GM10266 (cell line): ENCODE data around the gene AMOT.

ENCODE experiments used
- DNase-seq: peaks from one replicate; pipeline ENCODE4 v3.0.0; 2012; ENCODE audit errors: extremely low spot score
- CTCF ChIP-seq: IDR thresholded peaks from 2 replicates; pipeline ENCODE4 v1.5.1; 2012; ENCODE audit warnings: mild to moderate bottlenecking, low read depth; ENCODE audit not compliant: control insufficient read depth, insufficient read depth; ENCODE audit errors: missing control alignments

Gene AMOT

GRCh38 chrX:112851161-112851779, 10.6 kb upstream of the AMOT start:
- peak; percentile 62 for DNase-seq

DNA sequence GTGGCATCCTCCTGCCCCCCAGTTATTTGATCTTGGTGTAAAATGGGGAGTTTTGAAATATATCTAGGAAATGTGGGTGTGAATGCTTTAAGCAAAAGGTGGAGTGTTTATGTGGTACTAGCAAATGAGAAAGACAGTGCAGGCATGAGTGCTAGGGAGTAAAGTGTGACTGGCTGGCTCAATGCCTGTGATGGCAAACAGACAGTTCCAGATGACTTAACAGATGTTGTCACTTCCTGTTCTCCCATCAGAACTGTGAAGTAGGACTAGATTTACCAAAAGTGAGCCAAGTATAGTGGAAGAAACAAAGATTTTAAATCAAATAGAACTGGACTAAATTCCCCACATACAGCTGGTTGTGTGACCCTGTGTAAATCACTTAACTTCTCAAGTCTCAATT, 8.4 kb upstream of the AMOT start:
- TF ChIP-seq CTCF, result no peak
- no peak for DNase-seq

More at GRCh38 chrX:112851161-112851779, 10.6 kb upstream of the AMOT start:
- no peak for TF ChIP-seq CTCF

GRCh38 chrX:112846782-112847181, 6.2 kb upstream of the AMOT start:
- no peak for DNase-seq
- no peak for TF ChIP-seq CTCF

DNA sequence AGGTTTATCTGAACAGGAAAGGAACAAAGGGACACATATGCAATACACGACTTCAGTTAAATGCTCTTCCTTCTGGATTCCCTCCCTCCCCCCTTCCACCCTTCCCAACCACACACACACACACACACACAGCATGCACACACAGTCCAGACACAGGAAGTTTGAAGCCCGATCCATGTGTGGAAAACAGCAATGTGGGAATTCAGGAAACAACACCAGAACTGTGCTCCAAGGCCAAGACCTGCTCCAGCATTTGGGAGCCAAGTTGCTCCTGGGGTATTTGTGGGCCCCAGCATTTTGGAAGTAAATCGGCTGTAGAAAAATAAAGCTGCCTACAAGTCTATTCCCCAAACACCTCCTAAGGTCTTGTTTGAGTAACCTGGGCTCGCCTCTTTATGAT, 5.6 kb upstream of the AMOT start:
- no peak for DNase-seq
- TF ChIP-seq CTCF, result no peak

DNA sequence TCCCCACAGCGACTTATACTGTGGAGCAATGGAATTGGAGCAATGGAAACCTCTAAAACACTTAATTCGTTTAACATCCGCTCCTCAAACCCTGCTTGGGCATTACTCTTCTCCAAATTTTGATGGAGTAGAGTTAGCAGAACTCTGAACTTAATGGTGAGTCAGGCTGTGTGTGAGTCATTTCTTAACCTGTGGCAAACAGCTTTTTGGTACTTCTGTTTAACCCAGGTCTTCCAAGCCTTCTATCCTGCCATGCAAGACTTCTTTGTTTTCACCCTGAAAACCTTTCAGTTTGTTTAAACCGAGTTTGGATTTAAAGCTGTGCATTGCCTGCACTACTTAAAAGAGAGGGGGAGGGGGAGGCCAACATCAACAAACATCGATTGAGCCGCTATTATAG, 3.6 kb upstream of the AMOT start:
- no peak for TF ChIP-seq CTCF
- no peak for DNase-seq

DNA sequence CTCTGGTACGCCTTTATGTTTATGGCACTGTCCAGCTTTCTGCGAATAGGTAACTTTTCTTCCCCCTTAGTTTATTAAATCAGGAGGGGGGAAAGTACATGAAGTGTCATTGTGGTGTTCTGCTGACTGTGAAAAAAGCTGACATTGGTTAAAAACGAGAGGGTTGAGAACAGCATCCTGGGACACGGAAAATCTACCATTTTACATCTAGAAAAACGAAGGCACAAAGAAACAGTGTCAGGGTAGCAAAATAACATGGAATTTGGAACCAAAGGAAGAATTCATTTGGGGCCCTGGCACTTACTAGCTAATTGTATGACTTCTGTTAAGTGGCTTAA, 1.2 kb upstream of the AMOT start:
- DNase-seq, result no peak
- TF ChIP-seq CTCF, result no peak

GRCh38 chrX:112841114-112841819, 636 bp upstream of the AMOT start:
- TF ChIP-seq CTCF, result no peak
- peak; percentile 79 for DNase-seq
